Measurements from ENCODE around the gene DPPA3. TPM values are rescaled to one million over a fixed set of nuclear protein-coding genes. Genes with fewer than 3 reads are reported as not detected.

Gene DPPA3
- total and polyA plus RNA-seq, 8 donors = not detected

GRCh38 chr12:7731486-7731885 lies 20.3 kb downstream of the DPPA3 start:
- 60 to 64% methylated on average over 5 of the region's 5 CpGs for WGBS, 2 donors
- no peak for ATAC-seq
- no peaks in the 10 kb centered on the region for H3K27me3 ChIP-seq
- no peaks in the 10 kb centered on the region for H3K4me1 ChIP-seq
- H3K4me3 ChIP-seq = no peak overlapping the region
- no peak for FAIRE-seq
- H3K9me3 ChIP-seq = no peaks in the 10 kb centered on the region
- no peak for TF ChIP-seq CTCF (IDR thresholded peaks at IDR 0.05)
- DNase-seq = peak in 1 of 6 donors; percentile 8
- no peaks in the 10 kb centered on the region for H3K36me3 ChIP-seq
- intact Hi-C loops (cut with DNase I) = no loop called here
- no peak overlapping the region for H3K27ac ChIP-seq

- Histone ChIP-seq H3K27me3 (no peaks in the 10 kb centered on the region), H3K27ac (no peak overlapping the region), H3K36me3 (no peaks in the 10 kb centered on the region), H3K9me3 (no peaks in the 10 kb centered on the region), H3K4me3 (no peak overlapping the region), H3K4me1 (no peaks in the 10 kb centered on the region)
- FAIRE-seq (no peak), DNase-seq (peak in 1 of 6 donors; percentile 7), ATAC-seq (no peak)
- TF ChIP-seq CTCF (IDR thresholded peaks at IDR 0.05) = no peak
- intact Hi-C loops (cut with DNase I) = no loop called here
- WGBS, 2 donors = 55 to 59% methylated on average over 3 of the region's 3 CpGs
Observed at GRCh38 chr12:7732993-7733392, 21.8 kb downstream of the DPPA3 start.

GRCh38 chr12:7747246-7747645 lies 36.0 kb downstream of the DPPA3 start, which contains the start of gene CLEC4C:
Gene CLEC4C, minus strand, starts transcription at chr12:7747375. Its CDS starts 27 bp downstream, at chr12:7747348.
- no peak for ATAC-seq
- H3K27me3 ChIP-seq = no peaks in the 10 kb centered on the region
- no peak for FAIRE-seq
- 70 to 93% methylated on average over 5 of the region's 5 CpGs for WGBS, 2 donors
- no peaks in the 10 kb centered on the region for H3K9me3 ChIP-seq
- H3K36me3 ChIP-seq = no peaks in the 10 kb centered on the region
- no peak within 1 kb of the TSS for H3K4me3 ChIP-seq
- H3K27ac ChIP-seq = no peak within 1 kb of the TSS
- H3K4me1 ChIP-seq = no peaks in the 10 kb centered on the region
- no peak for DNase-seq
- intact Hi-C loops (cut with DNase I) = no loop called here
- no peak for TF ChIP-seq CTCF (IDR thresholded peaks at IDR 0.05)

- ATAC-seq = no peak
- no peak for FAIRE-seq
- DNase-seq = no peak
- intact Hi-C loops (cut with DNase I) = no loop called here
- H3K4me3 ChIP-seq = no peak overlapping the region
- no peaks in the 10 kb centered on the region for H3K9me3 ChIP-seq
- H3K36me3 ChIP-seq = no peaks in the 10 kb centered on the region
- no peaks in the 10 kb centered on the region for H3K4me1 ChIP-seq
- 36 to 48% methylated on average over 4 of the region's 4 CpGs for WGBS, 2 donors
- no peak for TF ChIP-seq CTCF (IDR thresholded peaks at IDR 0.05)
- H3K27me3 ChIP-seq = no peaks in the 10 kb centered on the region
- no peak overlapping the region for H3K27ac ChIP-seq
Observed at GRCh38 chr12:7748852-7749251, 37.6 kb downstream of the DPPA3 start.

GRCh38 chr12:7749442-7749841 lies 38.2 kb downstream of the DPPA3 start:
- no peaks in the 10 kb centered on the region for H3K9me3 ChIP-seq
- 80 to 87% methylated on average over 8 of the region's 8 CpGs for WGBS, 2 donors
- intact Hi-C loops (cut with DNase I) = no loop called here
- FAIRE-seq = no peak
- H3K36me3 ChIP-seq = no peaks in the 10 kb centered on the region
- no peak for ATAC-seq
- no peaks in the 10 kb centered on the region for H3K27me3 ChIP-seq
- H3K4me3 ChIP-seq = no peak overlapping the region
- no peak overlapping the region for H3K27ac ChIP-seq
- no peak for DNase-seq
- no peaks in the 10 kb centered on the region for H3K4me1 ChIP-seq
- TF ChIP-seq CTCF (IDR thresholded peaks at IDR 0.05) = no peak

All from pancreas (tissue), 10 donors.